NCI-H82 treated with DMSO at 0.1 percent for 48 hours (cell line): ENCODE results near the gene IL17RE.
A peak's percentile ranks its signal among the peaks of the same experiment; 100 is the strongest.

Source experiments
- DNase-seq: peaks from one replicate; lab custom pipeline; 2025; ENCODE audit not compliant: unreplicated experiment; lab: John Stamatoyannopoulos, UW

The IL17RE gene

GRCh38 chr3:9903238-9903624 lies 583 bp downstream of the IL17RE start:
- no peak for DNase-seq

GRCh38 chr3:9903904-9904303 lies 1.3 kb downstream of the IL17RE start:
- DNase-seq = no peak

DNA sequence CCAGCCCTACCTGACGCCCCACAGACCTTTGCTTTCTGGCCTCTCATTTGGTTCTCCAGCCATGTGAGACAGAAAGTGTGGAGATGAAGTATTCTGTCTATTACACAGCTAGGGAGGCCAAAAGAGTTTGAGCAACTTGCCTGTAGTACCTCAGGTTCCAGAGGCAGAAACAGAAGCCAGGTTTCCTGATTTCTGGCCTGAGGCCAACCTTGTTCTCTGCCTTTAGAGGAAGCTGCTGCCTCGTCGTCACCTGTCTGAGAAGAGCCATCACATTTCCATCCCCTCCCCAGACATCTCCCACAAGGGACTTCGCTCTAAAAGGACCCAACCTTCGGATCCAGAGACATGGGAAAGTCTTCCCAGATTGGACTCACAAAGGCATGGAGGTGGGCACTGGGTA lies 3.8 kb downstream of the IL17RE start:
- no peak for DNase-seq

- DNase-seq = no peak
Observed at GRCh38 chr3:9908286-9908685, 5.6 kb downstream of the IL17RE start.

- no peak for DNase-seq
Observed at GRCh38 chr3:9909221-9910013, 6.8 kb downstream of the IL17RE start.

GRCh38 chr3:9911863-9912262 lies 9.2 kb downstream of the IL17RE start:
- DNase-seq = no peak

DNA sequence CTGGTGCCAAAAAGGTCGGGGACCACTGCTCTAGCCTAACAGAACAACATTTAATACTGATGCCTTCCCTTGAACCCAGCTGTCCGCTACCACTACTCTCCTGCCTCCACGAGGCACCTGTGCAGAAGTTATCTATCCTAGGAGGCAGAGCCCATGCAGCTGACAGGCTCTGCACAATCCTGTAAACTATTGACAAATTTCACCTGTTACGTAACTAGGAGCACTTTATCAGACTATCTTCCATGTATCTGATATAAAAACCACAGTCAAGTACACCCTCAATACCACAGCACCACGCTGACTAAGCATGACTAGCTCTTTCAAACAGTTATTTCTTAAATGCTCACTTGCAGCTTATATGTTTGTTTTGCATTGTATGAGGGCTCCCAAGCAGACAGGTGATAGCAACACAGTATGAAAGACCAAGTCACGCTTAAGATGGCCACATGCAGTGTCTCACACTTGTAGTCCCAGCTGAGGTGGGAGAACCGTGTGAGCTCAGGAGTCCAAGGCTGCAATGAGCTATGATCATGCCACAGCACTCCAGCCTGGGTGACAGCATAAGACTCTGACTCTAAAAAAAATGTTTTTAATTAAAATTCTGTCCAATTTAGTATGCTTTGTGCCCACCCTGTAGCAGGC lies 9.8 kb downstream of the IL17RE start:
- DNase-seq = no peak

DNA sequence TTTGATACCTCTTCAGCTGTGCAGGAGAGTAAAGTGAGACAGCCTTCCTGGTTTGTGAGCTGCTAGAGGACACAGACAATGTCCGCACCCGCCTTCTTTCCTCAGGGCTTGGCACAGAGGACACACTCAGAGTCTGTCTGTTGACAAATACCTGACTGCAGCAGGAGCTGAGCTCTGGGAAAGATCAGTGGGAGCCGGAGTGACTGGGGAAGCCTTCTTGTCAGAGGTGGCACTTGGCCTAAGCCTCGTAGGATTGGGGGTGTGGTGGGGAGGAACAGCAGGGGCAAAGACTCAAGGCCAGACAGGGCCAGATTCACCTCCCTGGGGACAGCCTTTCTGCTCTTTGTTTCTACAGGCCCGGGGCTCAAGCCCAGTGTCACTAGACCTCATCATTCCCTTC lies 11.0 kb downstream of the IL17RE start:
- no peak for DNase-seq

- DNase-seq = no peak
Observed at GRCh38 chr3:9914011-9914410, 11.4 kb downstream of the IL17RE start.

- peak; percentile 19 for DNase-seq
Observed at GRCh38 chr3:9914559-9915253, 12.1 kb downstream of the IL17RE start.

GRCh38 chr3:9915254-9916141 lies 12.8 kb downstream of the IL17RE start:
- peak; percentile 20 for DNase-seq

GRCh38 chr3:9916346-9916733 lies 13.7 kb downstream of the IL17RE start:
- DNase-seq = peak; percentile 21

GRCh38 chr3:9916734-9917680 lies 14.4 kb downstream of the IL17RE start, which contains the start of gene IL17RC:
Gene IL17RC (plus strand): TSS chr3:9917098. CDS start chr3:9917316, 218 bp downstream.
- DNase-seq = peak; percentile 45

GRCh38 chr3:9917820-9918219 lies 15.2 kb downstream of the IL17RE start:
- DNase-seq = no peak

GRCh38 chr3:9918261-9919038 lies 15.8 kb downstream of the IL17RE start:
- no peak for DNase-seq

DNA sequence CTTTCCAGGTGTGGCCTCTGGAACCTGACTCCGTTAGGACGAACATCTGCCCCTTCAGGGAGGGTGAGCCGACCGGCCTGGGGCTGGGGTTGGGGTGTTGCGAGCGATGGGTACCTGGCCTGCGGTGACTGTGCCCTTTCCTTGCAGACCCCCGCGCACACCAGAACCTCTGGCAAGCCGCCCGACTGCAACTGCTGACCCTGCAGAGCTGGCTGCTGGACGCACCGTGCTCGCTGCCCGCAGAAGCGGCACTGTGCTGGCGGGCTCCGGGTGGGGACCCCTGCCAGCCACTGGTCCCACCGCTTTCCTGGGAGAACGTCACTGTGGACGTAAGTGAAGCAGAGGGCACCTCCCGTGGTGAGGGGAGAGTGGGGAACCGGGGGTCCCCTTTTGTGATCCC lies 25.5 kb downstream of the IL17RE start:
- DNase-seq = no peak

DNA sequence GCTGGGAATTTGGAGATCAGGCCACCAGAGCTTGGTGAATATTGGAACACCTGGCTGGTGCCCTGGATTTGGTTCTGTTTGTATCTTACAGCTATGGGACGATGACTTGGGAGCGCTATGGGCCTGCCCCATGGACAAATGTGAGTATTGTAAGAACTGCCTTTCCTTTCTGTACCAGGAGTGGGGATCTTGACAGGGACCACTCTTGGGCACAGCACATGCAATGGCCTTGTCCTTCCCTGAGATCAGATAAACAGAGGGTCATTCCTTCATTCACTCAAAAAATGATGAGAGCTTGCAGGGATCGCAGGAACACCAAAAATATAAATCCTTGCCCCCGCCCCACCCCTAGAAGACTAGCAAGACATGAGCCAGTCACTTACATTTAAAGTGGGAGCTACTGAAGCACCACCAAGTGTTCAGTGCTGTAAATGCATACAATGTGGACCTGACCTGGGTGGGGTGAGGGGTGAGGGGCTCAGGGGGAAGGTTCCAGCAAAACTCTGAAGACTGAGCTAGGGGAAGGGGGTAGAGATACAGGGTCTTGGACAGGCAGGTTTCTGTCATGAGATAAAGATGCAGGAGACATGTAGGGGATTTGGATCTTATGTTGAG lies 28.3 kb downstream of the IL17RE start:
- no peak for DNase-seq

- no peak for DNase-seq
Observed at GRCh38 chr3:9932535-9932842, 29.8 kb downstream of the IL17RE start.
